22Rv1 (cell line): ENCODE data around the gene CD6.

Experiments
- H3K27ac ChIP-seq: fragments of 450-650 bp; 2 replicates; pipeline ENCODE4 v1.5.1; 2017
- ZFX ChIP-seq: fragments of 450-650 bp; IDR thresholded peaks from 2 replicates; pipeline ENCODE4 v1.6.1; 2017; ENCODE audit warnings: antibody characterized with exemption, borderline replicate concordance
- TF ChIP-seq, protein P1 (sequence below): fragments of 450-650 bp; IDR thresholded peaks from 2 replicates; pipeline ENCODE4 v1.5.1; 2017; ENCODE audit warnings: mild to moderate bottlenecking

CD6 gene

DNA sequence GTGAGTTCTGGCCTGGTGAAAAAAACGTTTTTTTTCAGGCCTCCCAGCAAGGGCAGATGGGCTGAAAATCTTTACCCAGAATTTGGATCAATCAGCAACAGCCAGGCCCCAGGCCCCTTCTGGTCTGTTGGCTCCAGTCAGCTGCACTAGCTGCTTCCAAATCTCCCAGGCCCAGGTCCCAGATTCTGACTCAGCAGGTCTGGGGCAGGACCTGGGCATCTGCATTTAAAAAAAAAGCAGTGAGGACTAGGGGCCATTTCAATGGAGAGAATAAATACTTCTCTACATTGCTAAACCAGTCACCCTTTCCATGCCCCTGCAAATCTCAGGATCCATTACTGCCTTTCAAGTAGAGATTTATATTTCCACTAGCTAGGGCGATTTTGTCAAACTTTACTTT is 23.8 kb upstream of the CD6 start:
- TF ChIP-seq, protein P1, sequence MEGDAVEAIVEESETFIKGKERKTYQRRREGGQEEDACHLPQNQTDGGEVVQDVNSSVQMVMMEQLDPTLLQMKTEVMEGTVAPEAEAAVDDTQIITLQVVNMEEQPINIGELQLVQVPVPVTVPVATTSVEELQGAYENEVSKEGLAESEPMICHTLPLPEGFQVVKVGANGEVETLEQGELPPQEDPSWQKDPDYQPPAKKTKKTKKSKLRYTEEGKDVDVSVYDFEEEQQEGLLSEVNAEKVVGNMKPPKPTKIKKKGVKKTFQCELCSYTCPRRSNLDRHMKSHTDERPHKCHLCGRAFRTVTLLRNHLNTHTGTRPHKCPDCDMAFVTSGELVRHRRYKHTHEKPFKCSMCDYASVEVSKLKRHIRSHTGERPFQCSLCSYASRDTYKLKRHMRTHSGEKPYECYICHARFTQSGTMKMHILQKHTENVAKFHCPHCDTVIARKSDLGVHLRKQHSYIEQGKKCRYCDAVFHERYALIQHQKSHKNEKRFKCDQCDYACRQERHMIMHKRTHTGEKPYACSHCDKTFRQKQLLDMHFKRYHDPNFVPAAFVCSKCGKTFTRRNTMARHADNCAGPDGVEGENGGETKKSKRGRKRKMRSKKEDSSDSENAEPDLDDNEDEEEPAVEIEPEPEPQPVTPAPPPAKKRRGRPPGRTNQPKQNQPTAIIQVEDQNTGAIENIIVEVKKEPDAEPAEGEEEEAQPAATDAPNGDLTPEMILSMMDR = no peak
- TF ChIP-seq ZFX = no peak
- H3K27ac ChIP-seq = no peak overlapping the region

DNA sequence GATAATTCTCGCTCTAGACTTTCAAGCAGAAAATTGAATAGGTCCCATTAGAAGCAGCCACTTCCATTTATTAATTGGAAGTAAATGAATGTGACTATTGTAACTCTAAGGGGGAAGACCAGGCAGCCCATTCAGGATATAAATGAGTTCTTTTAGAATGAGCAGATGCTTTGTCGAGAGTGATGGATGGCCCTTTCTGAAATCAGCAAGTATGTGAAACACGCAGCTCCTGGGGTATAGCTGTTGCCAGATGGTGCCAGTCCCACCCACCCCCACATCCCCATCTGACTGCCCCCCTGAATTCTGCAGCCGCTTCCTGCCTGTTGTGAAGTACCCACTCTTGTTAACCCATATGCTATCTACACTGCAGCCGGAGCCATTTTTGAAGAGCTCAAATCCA is 23.2 kb upstream of the CD6 start:
- TF ChIP-seq, protein P1 = no peak
- no peak for TF ChIP-seq ZFX
- H3K27ac ChIP-seq = no peak overlapping the region

DNA sequence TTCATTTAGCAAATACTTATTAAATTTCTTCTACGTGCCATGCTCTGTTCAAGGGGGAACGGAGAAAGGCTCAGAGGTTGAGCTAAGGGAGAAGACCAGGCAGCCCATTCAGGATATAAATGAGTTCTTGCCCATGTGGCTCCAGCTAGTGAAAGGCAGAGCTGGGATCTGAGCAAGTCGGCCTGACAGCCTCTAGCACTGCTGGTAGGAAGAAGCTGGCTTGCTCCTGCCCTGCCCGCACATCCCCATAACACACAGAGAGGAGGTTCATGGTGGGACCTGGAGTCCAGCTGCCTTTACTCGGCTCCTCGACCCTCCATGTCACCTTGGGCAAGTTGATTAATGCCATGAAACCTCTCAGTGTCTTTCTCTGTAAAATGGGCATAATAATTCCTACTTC is 21.5 kb upstream of the CD6 start:
- TF ChIP-seq, protein P1 = no peak
- TF ChIP-seq ZFX = no peak

DNA sequence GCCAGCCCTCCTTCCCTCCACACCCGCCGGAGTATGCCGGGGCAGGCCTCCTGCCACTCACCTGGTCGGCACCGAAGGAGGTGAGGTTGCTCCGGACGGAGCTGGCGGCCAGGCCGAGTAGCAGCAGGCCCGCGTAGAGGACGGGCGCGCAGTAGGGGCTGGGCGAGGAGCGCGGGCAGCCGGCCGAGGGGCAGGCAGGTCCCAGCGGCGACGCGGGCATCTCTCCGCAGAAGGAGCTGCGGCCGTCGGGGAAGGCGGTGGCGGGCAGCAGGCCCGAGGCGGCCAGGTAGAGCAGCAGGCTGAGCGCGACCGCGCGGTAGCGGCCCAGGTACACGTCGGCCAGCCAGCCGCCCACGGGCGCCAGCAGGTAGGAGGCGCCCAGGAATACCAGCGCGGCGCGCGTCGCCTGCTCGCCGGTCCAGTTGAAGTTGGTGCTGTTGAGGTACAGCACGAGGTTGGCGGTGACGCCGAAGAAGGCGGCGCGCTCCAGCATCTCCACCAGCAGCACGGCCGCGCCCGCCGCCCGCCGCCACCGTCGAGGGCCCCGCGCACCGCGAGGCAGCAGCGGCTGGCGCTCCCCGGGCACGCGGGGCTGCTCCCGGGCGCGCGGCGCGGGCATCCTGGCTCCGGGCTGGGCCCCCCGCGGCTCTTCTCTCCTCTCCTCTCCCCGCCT is 20.4 kb upstream of the CD6 start:
- no peak overlapping the region for H3K27ac ChIP-seq
- TF ChIP-seq, protein P1 = no peak
- TF ChIP-seq ZFX = no peak

More for the DNA sequence above, 21.5 kb upstream of the CD6 start:
- H3K27ac ChIP-seq = no peak overlapping the region

DNA sequence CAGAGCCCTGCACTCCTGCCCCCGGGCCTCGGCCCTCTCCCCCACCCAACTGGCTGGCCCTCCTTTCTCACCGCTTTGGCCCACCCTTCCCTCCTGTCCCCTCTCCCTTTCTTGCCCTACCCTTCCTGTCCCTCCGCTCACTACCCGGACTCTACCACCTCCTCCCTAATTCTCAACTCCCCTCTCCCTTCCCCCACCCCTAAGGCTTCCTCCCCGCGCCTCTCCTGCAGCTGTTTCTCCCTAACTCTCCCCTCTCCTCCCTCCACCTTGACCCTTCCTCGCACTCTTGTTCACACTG is 19.9 kb upstream of the CD6 start:
- H3K27ac ChIP-seq = no peak overlapping the region
- TF ChIP-seq, protein P1 = no peak
- no peak for TF ChIP-seq ZFX

DNA sequence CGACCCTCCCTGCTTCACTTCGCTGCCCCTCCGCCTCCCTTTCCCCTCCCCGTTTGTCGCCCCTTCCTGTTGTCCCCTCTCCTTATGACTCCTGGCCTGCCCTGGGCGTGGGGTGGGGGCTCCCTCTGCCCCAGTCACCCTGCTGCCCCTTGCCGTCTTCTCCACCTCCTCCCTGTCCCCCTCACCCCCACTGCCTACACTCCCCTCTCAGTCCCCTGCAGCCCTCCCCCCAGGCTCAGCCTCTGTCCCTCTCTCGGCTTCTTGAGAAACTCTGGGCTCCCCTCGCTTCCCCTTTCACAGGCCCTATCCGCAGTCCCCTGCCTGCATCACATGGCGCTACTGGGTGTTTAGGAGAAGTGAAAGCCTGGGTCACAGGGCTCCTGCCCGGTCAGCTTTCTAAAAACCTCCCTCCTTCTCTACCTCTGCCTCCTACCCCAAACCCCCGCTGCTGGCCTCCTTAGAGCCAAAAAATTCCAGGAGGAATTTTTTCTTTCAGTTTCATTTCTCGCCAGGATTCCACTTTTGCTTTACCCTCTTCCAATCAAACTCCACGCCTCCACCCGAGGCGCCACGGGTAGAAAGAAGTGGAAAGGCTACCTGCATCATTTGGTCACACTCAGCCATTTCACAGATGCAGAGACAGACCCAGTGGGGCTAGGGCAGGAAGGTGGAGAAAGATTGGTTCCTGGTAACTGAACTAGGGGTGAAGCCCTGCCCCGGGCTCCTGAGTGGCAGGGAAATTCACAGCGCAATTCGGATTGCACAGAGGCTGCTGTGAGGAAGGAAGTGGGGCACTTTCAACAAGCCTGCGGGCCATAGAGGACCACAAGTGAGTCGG is 19.4 kb upstream of the CD6 start, which contains the start of gene SLC15A3:
SLC15A3 (minus strand) TSS at position 273 of the 838 bp plus-strand sequence. CDS start 625 bp downstream, outside the sequence.
- no peak for TF ChIP-seq ZFX
- TF ChIP-seq, protein P1 = no peak
- no peak within 1 kb of the TSS for H3K27ac ChIP-seq

DNA sequence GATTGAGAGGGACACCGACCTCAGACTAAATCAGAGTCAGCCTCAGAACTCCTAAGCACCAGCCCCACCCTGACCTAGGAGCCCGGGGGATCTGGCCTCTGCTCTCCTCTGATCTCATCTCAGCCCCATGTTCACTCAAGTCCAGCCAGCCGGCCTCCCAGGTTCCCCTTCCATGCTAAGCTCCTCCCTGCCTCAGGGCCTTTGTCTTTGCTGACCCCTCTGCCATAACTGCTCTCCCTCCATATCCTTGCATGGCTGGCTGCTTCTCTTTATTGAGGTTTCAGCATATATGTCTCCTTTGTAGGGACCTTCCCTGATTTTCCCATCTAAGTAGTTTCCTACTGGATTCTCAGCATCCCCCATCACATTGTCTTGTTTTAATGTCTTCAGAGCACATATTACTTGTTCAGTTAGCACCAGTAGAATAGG is 18.7 kb upstream of the CD6 start:
- no peak overlapping the region for H3K27ac ChIP-seq

More for the DNA sequence above, 18.7 kb upstream of the CD6 start:
- no peak for TF ChIP-seq ZFX
- TF ChIP-seq, protein P1 = no peak
